ENCODE data around the gene SAE1.

DNA sequence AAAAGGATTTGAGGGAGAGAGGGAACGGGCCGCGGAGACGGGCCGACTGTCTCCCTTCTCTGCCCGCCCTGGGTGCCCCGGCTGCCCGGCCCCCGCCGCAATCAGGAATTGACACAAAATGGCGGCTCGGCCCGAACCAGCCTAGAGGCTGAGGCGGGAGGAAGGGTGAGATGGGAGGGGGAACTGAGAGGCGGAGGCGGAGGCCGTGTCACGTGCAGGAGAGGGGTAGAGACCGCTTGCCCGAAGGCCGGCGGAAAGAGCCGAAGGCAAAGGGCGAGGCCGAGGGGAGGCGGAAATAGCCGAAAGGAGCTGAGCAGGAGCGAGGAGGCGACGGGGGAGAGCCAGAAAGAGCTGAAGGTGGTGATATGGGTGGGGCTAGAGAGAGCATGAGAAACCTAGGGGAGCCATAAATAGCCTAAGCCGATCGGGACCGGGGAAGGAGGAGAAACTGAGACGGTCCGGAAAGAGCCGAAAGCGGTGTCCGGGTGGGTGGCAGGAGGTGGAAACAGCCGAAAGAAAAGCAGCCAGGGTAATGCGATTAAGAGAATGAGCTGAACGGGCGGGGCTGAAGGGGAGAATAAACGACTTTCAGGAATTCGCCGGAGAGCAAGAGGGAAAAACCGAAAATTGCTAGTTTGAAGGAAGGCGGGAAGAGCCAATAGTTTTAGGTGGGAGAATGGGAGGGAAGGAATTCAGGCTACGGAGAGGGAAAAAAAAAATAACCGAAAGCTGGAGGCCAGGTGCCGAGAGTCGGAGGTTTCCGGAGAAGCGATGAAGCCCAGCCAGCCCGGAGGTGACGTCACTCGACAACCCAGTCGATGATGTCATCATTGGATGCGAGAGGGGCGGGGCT is 17.4 kb upstream of the SAE1 start, which contains the start of gene ZC3H4:
- TF ChIP-seq EZH2 (IDR thresholded peaks at IDR 0.05) (no peak), POLR2AphosphoS5 (IDR thresholded peaks at IDR 0.05; ENCODE audit: borderline replicate concordance, low read depth, low read length) (peak; percentile 83)
